Renal cortex interstitium (tissue), 11 donors: ENCODE measurements around the gene SCT. TPM values are rescaled to one million over a fixed set of nuclear protein-coding genes. Genes with fewer than 3 reads are reported as not detected.

Source experiments
- DNase-seq, 11 donors: peaks; one replicate each; pipeline ENCODE4 v3.0.0-alpha.2; 2013; ENCODE audit warnings: low read depth in 9 of 11, low spot score in 4 of 11; ENCODE audit errors: extremely low read depth in 1 of 11
- polyA plus RNA-seq, 3 donors: library from polyadenylated mRNA; unstranded; fragments of 120-200 nt; gene quantifications; one replicate each; pipeline ENCODE4 v1.2.1, GENCODE V29; 2013; ENCODE audit not compliant: insufficient read length in 3 of 3

Gene SCT
- polyA plus RNA-seq, 3 donors, result 0.93 to 2.8 (median 2.0) TPM

DNA sequence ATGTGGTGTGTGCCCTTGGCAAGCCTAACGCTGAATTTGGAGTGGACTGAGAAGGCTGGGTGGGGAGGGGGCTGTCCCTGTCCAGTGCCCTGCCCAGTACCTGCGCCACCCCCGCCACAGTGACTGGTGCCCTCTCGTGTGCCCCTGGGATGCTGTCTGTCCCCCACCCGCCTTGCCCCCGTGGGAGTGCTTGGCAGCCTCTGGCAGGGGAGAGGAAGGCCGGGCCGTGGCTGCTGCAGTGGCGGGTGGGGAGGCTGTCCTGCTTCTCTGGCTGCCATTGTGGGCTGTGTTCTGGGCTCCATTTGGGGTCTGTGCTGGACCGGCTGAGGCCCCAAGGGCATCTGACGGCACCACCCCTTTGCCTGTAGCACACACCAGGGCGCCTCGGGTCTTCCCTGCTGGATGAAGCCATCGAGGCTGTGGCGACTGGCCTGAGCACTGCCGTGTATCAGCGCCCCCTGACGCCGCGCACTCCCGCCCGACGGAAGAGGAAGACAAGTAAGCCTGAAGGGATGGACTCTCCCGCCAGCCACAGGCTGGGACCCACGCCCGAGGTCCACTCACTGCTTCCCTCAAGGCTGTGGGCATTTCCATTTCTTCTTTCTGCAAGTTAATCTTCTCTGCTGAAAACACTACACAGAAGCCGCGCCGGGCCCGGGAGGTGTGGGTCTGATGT lies 28.8 kb downstream of the SCT start:
- DNase-seq, result no peak

DNA sequence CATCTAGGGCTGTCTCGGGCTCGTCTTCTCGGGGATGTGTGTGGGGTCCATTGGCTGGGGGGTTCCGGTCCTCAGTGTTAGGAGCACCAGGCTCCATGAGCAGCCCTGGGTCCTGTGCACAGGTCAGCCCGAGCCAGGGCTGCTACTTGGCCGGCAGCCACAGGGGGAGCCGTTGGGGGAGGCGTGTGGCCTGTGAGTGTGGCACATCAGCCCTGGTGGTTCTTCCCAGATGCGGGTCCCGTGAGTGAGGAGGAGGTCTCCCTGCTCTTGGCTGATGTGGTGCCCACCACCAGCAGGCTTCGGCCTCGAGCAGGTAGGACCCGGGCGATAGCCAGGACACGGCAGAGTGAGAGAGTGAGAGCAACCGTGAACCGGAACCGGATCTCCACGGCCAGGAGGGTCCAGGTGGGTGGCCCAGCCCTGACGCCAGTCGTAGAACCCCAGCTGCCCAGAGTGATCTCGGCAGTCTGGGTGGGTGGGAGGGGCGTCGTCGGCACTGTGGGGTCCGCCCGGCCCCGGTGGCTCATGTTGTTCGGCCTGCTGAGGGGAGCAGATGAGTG lies 29.7 kb downstream of the SCT start:
- DNase-seq, result no peak

DNA sequence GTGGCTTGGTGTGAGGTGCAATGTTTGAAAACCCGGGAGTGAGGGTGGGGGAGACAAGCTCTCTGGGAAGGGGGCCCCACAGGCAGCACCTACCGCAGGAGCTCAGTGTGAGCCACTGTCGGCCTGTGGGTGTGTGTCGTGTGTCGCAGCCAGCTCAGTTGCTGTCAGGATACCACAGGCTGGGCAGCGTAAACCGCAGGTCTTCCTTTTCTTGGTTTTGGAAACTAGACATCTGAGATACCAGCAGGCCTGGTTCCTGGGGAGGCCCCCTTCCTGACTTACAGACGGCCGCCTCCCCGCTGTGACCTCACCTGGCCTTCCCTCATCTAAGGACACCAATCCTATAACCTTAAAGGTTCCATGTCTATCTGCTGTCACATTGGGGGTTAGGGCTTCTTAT lies 30.6 kb downstream of the SCT start:
- DNase-seq, result no peak

DNA sequence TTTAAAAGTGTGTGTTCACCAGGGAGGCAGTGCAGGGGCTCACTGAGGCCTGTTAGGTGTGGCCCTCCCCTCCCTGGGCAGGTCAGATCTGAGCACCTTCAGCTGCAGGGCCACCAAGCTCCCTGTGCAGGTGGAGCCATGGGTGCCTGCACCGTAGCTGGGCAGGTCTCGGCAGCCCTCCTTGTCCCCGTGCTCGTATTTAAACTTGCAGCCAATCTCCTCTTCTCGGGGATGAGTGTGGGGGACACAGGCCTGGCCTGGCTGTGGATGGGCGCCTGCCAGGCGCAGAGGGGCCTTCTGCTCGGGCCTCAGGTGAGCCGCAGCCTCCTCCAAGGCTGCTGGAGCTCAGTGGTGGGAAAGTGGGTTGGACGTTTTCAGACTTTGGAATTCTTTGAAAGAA lies 31.6 kb downstream of the SCT start:
- no peak for DNase-seq

DNA sequence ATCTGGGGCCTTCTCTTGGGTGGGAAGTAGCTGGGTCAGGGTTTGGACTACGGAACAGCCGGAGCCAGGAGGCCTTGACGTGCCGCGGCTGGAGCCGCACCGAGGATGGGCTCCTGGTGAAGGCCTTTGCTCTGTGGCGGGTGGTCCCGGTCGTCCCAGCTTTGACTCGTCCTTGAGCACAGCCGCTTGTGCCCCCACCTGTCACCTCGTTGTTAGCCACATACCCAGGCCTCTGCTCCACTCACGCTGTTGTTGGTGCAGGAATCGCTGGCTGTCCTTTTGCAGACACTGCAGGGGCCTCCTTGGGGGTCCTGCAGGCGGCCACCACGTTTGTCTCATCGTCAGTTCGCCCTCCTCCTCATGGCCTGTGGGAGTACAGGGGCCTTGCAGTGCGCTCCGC lies 33.6 kb downstream of the SCT start:
- DNase-seq, result no peak

DNA sequence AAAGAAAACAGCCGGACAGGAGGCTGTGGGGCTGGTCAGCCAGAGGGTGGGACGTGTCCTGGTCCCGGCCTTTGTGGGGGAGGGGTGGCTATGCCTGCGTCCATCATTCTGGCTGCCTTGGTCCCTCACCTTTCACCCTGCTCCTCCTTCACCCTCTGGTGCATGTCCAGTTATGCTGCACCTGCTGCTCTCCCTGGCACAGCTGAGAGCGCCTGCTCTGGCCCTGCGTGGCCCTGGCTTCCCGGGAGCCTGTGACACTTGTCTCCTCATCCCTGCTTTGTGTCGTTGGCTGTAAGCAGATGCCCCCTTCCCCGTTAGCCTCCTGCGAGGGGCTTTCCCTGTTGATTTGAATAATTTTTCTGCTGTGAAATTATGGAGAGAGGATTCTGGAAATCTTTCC lies 34.1 kb downstream of the SCT start:
- DNase-seq, result no peak

DNA sequence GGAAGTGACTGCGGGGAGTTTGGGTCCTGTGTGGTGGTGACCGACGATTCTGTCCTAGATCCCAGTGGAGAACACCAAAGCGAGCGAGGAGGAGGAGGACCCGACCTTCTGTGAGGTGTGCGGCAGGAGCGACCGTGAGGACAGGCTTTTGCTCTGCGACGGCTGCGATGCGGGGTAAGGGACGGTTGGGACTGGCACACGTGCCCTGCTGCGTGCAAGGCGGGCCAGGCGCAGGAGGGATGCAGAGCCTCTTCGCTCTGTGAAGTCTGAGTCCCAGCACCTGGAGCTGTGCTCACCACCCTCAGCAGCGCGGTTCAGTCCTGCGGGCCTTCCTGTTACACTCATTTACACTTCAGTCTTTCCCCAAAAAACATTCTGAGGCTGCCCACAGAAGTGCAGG lies 34.5 kb downstream of the SCT start:
- DNase-seq, result no peak

DNA sequence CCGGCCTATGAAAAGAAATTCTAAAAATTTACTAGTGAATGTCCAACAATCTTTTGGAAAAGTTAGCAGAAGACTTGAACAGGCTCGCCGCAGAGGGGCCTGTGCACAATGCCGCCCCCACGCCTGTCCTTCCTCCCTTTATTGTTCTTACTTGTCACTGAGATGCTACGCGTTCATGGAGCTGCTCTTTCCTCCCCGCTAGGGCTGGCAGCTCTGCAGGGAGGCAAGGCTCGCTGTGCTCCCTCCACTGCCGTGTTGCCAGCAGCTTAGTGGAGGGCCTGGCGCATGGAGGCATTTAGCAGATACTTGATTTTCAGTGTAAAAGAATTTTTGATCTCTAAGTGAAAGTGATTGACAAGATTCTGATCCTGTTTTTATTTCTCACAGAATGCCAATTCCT lies 36.0 kb downstream of the SCT start:
- DNase-seq, result no peak

DNA sequence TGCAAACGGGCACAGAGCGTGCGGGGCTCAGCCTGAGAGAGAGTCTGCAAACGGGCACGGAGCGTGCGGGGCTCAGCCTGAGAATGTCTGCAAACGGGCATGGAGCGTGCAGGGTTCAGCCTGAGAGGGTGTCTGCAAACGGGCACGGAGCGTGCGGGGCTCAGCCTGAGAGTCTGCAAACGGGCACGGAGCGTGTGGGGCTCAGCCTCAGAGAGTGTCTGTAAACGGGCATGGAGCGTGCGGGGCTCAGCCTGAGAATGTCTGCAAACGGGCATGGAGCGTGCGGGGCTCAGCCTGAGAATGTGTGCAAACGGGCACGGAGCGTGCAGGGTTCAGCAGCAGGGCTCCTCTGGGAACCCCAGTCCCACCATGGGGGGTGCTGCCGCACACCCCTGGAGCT lies 37.2 kb downstream of the SCT start:
- no peak for DNase-seq

DNA sequence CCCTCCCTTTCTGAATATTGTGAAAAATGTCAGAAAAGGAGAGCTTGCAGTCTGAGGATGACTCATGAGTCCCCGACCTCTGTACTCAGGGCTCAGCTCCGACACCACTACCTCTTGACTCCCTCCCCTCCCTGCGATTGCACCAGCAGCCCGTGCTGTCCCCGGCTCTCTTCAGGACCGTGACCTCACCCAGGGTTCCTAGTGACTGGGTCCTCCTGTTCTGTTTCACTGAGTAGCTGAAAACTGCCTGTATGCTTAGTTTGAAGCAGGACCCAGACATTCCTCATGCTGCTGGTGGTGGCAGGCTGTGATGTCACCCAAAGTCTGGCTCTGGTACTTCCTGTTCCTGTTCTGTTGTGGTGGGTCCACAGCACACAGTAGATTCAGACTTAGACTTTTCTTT lies 39.0 kb downstream of the SCT start:
- no peak for DNase-seq

DNA sequence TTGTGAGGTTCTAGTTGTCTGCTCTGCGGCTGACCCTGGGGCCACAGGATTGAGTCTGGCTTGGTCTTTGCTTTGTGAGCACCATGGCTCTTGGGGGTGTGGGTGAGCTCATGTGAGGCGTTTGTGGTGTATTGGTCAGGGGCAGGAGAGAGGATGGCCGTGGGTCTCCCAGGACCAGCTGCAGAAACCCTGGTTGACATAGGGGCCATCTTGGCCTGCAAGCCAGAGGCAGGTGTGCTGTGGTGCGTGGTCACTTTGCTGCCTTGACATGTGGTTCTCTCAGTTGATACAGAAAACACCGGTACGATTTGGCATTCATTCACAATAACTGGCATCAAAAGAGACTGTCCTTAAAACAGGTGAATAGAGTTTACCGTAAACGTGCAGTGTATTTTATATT lies 39.4 kb downstream of the SCT start:
- DNase-seq, result no peak

DNA sequence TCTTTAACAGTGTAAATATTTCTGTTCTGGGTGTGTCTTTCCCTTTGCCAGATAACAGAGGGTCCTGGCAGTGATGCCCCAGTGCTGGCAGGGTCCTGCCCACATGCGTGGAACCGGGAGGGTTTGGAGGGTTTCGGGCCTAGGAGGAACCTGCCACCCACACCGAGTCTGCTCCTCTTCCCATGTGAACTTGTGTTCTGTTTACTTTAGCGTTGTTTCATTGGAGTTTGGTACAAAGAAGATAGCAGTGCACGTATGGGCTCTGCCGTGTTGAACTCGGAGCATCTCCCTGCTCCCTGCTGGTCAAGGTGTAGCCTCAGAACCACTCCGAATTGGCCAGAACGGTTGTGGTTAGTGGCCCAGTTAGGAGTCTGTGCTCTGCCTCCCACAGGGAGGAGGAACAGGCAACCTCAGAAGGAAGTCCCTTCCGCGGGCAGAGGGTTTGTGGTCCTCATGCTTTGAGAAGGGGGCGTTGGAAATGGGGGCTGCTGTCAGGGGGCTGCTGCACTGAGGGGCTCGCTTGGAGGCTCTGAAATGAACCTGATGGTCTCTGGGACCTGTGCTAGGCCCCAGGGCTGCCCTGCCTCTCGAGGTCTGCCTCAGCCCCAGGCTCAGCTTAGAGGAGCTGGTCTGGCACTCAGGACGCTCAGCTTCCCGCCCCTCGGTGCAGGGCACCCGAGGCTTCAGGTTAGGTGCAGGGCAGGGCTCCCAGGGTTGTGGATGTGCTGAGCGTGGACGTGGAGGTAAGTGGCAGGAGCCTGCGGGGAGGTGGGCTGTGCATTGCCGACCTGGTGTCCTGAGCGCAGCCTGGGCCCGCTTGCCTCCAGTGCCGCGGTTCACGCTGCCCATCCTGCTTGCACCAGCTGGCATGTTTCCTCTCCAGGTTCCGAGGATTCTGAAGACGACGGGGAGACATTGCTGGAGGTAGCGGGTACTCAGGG lies 40.3 kb downstream of the SCT start:
- DNase-seq, result no peak

DNA sequence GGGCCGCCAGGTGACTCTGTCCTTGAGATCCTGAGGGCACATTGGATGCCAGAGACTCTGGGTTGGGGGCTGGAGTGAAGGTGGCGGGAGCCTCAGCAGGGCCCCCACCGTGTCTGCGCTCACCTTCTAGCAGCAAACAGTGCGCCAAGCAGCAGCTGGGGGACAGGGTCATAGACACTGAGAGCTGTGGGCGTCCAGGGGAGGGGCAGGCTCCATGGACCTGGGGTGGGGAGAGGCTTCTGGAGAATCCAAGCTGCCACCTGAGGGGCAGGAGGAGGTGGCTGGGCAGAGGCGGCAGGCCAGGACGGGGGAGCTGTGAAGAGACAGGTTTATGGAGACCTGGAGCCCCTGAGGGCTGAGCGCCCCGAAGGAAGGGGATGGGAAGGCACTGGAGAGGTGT lies 42.7 kb downstream of the SCT start:
- DNase-seq, result no peak

DNA sequence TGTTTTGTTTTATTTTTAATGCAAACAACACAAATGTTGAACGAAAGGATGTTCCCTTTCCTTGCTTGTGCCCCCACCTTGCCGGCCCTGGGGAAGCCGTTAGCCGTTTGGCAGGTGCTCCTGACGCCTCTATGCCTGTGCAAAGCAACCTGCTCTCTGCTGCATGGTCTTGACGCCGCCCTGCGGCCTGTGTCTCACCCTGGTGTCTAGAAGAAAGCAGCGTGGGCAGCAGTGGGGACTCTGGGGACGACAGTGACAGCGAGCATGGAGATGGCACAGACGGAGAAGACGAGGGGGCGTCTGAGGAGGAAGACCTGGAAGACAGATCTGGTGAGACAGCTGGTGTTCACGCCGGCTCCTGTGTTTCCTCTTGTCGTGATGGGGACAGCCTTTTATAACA lies 45.2 kb downstream of the SCT start:
- DNase-seq, result no peak

DNA sequence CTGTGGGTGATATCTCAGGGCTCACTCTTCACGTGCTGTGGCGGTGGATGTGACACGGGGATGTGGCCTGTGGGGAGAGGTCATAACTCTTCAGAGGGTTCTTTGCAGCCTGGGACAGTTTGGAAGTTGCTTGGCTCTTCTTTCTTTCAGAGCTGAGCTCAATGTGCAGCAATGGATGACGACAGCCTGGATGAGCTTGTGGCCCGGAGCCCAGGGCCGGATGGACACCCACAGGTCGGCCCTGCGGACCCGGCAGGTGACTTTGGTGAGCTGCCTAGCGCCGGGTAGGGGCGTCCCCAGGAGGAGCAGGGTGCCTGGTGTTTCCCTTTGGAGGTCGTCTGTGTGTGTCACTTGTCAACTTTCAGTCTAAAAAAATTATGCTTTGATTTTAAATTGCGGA lies 45.6 kb downstream of the SCT start:
- no peak for DNase-seq

DNA sequence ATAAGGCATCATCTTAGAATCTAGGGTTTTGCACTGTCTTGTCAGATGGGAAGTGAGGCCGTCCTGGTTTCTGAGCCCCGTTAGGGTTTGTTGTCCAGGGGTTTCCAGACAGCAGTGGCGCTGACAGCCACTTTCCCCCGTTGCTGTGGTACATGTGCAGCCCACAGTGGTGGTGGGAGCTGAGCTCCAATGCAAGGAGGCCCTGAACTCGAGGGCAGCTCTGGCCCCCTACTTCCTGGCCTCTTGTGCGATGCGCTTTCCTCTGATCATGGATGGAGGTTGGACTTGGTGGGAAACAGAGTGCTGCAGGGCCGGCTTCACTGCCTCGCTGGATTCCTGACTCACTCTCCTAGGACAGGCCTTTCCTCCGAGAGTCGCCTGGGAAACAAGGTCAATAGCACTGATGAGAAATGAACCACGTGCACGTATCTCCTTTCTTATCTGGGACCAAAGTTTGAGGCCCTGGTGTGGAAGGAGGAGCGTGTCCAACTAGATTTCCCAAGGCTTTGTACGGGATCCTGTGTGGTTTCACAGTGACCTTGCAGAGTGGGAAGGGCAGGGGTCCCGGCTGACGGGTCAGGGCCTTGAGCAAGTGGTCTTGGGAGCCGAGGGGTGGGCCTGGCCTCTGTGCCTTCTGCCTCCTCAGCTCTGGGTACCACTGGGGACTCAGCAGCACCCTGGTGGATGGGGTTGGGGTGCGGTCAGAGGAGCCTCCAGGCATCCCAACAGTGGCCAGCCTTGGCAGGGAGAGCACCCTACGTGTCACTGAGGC lies 47.0 kb downstream of the SCT start:
- DNase-seq, result no peak

DNA sequence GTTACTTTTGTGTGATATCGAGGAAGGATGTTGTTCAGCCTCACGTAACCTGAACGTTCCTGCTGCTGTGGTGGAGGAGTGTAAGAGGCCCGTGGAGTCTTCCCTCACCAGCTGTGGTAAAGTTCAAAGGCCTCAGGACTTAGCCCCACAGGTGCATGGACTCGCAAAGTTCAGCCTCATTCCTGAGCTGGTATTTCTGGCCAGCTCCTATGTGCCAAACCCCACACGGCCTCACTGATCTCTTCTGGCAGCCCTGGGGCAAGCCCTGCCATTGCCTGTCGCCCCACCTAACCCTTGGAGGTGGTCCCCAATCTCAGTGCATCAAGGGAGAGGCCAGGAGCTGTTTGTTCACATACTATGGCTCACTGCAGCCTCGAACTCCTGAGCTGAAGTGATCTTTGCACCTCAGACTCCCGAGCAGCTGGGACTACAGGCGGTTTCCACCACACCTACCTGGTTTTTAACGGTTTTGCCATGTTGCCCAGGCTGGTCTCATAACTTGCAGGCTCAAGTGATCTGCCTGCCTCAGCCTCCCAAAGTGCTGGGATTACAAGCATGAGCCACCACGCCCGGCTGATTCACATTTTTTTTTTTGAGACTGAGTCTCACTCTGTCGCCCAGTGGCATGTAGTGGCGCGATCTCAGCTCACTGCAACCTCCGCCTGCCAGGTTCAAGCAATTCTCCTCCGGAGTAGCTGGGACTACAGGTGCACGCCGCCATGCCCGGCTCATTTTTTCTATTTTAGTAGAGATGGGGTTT lies 48.5 kb downstream of the SCT start:
- no peak for DNase-seq

DNA sequence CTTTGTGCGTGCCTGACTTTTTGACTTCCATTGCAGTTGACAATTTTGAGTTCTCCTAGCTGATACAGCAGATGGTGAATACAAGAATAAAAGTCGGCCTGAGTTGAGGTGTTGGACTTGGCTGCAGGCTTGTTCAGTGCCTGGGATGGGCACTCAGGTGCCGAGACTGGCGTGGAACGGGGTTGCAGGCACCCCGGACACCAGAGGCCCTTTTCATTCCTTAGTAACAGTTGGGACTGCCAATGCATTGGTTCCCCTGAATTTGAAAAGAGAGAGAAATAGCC lies 49.4 kb downstream of the SCT start:
- DNase-seq, result no peak
